GM21717 (cell line): ENCODE results near the gene DLG3.

Experiments used
- ATAC-seq: cut with Tn5 transposase; IDR thresholded peaks from one replicate; pipeline ENCODE4 v1.9.1; 2021; ENCODE audit warnings: mild to moderate bottlenecking, moderate library complexity; ENCODE audit not compliant: unreplicated experiment

Gene DLG3

GRCh38 chrX:70437011-70437410 is 7.6 kb upstream of the DLG3 start:
- no peak for ATAC-seq

DNA sequence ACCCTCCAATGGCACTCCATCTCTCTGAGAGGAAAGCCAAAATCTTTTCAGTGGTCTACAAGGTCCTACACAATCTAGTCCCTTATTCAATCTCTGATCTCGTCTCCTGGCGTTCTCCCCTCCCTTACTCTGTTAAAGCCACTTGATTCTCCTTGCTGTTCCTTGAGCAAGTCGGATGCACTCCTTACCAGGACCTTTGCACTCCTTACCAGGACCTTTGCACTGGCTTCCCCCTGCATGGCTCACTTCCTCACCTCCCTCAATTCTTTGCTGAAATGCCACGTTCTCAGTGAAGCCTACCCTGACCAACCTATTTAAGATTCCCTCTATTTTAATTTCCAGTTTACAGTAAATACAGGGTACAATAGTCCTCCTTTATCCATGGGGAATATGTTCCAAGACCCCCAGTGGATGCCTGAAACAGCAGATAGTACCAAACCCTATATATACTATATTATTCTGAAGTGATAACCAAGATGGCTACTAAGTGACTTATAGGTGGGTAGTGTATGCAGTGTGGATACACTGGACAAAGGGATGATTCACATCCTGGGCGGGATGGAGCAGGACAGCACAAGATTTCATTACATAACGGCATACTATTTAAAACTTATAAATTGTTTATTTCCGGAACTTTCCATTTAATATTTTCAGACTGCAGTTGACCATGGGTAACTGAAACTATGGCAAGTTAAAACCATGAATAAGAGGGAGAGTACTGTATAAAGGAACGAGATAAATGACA is 6.5 kb upstream of the DLG3 start:
- ATAC-seq, result no peak

- ATAC-seq, result no peak
These were observed 5.6 kb upstream of the DLG3 start for GRCh38 chrX:70439016-70439415.

- ATAC-seq, result no peak
These were observed 2.4 kb upstream of the DLG3 start for GRCh38 chrX:70442224-70442623.

- no peak for ATAC-seq
These were observed 466 bp downstream of the DLG3 start for GRCh38 chrX:70444946-70445656.

- no peak for ATAC-seq
These were observed 1.3 kb downstream of the DLG3 start for GRCh38 chrX:70445951-70446350.

- no peak for ATAC-seq
These were observed 2.0 kb downstream of the DLG3 start for GRCh38 chrX:70446380-70447350.

- no peak for ATAC-seq
These were observed 4.9 kb downstream of the DLG3 start for GRCh38 chrX:70449457-70449966.

DNA sequence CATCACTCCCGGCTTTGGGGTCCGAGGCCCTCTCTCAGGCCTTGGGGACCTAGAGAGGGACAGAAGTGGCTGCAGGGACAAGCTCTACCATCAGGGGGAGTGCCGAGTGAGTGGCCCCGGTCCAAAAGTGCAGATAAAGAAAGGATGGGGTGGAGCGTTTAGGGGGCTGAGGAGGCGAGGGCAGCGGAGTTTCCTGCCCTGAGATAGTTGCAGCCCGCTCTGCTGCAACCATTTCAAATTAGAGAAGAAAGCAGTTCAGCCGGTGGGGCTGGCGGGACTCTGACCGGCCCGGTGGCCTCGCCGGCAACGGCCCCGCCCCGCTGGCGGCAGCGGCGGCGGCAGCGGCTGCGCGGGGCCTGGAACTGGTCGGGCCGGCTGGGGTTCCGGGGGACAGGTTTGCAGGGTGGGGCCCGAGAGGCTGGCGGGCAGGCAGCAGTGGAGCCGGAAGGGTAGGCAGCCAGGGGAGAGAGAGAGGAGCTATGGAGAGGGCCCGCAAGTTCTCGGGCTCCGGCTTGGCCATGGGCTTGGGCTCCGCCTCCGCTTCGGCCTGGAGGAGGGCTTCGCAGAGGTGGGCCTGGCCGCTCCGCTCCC is 7.6 kb downstream of the DLG3 start:
- peak; percentile 46 for ATAC-seq

DNA sequence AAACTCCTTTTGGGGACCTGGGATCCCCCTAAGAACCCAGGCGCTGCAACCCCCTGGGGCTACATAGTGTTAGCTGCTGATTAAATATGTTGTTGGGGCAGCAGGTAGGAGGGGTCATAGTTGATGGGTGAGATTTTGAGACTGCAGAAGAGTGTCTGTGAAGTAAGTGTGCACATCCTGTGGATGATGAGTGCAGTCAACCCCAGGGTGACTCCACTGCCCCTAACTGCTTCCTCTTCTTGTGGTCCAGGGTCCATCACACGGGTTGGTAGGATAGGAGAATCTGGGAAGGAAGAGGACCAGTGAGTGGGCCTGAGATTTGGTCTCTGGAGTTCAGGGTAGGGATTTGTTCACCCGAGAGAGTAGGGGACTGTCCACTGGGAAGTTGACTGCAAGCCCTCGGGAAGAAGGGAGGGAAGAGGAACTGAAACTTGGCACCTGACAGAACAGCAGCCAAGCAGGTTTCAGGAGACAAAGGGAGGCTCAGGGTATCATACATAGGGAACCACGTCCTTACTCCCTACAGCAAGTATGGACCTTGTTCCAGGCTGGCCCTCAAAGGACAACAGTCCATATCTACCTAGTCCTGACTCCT is 8.5 kb downstream of the DLG3 start:
- ATAC-seq, result no peak

DNA sequence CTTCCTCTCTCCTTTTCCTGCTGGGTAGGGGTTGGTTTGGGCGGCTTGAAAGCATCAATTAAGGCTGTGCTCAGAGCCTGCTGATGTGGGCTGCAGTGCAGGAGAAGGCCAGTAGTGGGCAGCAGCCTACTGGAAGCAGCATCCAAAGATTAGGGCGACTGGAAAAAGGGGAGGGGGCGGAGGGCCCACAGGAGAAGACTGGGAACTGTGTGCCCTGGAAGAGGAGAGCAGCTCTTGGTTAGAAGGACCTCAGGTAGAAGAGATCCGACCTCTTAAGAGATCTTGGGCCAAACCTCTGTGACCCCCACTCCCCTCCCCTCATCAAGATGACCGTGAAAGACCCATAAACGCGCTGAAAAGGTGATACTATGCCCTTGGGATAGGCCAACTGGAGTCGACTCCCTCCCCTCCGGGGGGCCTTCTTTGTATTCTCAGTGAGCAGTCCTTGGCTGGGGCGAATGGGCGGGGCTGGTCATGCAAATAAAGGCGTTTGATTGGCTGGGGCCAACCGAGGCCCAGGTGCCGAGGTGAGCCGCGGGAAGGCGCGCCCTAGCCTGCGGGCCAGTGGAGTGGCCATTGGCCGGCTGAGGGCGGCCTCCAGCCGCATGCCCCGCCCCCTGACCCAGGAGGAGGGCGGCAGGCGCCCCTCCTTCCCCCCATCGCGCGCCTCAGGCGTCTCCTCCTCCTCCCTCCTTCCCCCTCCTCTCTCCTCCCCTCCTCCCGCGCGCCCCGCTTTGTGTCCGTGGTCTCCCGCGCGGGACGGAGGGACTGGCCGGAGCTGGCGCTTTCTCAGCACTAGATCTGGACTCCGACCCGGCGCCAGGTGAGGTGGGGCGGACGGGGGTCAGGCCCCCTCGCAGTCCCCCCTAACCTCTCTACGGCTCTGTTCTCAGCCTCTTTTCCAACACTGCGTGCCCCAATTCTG is 10.1 kb downstream of the DLG3 start:
- ATAC-seq, result peak; percentile 54

DNA sequence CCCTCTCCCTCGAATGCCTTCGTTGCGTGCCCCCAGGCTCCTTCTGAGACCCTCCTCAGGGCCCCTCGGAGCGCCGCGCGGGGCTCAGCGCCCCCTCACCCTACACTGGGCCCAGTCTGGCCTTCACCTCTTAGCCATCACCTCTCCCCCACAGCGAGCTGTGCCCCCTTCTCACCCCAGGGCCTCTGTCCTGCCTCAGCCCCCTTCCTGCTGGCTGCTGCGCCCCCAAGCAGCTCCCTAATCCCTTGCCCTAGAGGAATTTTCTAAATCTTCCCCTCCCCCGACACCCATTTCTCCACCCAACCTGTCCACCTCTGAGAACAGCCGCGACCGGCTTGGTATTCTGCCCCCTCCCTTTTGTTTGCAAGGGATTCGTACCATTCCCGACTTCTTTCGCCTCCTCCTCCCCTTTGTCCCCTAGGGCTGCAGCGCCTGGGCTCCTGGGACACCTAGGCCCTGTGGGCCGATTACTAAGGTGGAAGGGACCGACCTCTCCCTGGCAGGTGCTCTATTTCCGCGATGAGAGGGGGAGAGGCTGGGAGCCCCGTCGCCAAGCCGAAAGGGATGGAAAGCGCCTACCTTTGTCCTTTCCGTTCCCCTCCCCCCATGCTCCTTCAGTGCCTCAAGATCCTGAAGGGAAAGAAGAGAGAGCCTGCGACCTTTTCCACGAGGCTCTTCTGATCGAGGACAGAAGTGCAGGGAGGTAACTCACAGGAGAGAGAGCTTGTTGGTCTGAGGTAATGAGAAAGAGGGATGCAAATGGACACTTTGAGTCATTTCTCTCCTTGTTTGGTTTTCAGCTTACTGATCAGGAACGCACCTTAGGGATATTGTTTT is 10.9 kb downstream of the DLG3 start:
- ATAC-seq, result peak; percentile 39

DNA sequence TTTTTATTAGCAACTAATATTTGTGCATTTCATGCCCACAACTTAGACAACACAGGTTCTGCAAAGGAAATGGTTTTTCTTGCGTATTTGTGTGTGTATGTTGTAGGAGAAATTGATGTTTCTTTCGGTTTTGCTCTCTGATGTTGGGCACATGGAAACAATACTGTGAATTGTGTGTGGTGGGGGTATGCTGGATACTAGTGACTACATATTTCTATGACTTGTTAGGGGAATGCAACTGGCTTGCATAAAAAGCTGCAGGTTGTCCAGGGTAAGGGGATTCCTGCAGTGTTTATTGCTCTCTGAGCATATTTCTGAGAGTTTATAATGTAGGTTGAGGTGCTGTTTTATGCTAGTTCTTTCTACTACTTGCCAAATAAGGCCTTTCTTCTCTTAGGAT is 11.6 kb downstream of the DLG3 start:
- ATAC-seq, result peak; percentile 29

DNA sequence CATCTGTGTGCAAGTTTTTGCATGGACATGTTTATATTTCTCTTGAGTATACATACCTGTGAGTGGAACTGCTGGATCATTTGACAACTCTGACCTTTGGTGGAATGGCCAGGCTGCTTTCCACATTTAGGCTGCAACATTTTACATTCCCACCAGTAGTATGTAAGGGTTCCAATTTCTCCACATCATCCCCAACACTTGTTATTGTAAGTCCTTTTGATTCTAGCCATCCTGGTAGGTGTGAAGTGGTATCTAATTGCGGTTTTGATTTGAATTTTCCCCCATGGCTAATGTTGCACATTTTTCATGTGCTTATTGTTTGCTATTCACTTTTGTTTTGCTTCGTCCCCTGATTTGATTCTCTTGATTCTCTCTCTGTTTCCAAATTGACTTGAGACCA is 16.4 kb downstream of the DLG3 start:
- no peak for ATAC-seq

GRCh38 chrX:70464051-70464450 is 19.4 kb downstream of the DLG3 start:
- no peak for ATAC-seq

DNA sequence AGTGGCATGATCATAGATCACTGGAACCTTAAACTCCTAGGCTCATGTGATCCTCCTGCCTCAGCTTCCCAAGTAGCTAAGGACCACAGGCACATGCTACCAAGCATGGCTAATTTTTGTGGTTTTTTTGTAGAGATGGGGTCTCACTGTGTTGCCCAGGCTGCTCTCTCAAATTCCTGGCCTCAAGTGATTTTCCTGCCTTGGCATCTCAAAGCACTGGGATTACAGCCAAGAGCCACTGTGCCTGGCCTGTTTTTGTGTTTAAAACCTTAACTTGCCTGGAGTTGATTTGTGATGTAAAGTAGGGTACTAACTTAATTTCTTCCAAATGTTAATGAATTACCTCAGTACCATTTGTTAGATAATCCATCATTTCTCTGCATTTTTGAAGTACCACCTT is 22.3 kb downstream of the DLG3 start:
- ATAC-seq, result no peak

DNA sequence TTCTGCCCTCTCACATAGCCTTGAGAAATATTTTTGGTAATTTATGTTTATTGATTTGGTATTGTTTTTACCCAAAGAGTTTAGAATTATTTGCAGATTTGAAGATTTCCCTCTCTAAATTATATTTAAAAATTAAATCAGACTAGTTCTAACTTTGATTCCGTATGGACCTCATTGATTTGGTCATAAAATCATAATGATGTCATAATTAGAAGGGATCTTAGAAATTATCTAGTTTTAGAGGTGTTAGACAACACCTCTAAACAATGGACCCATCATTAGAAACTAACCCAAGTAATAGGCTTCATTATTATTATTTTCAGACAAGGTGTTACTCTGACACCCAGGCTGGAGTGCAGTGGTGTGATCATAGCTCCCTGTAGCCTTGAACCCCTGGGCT is 24.1 kb downstream of the DLG3 start:
- ATAC-seq, result no peak

GRCh38 chrX:70470850-70471289 is 26.2 kb downstream of the DLG3 start:
- peak; percentile 52 for ATAC-seq
